Testis (tissue), 3 donors: ENCODE measurements around the gene ARPC2. TPM values are rescaled to one million over a fixed set of nuclear protein-coding genes. Genes with fewer than 3 reads are reported as not detected.

Source experiments
- DNase-seq: peaks from one replicate; pipeline ENCODE4 v3.0.0-alpha.2; 2019
- H3K27ac ChIP-seq, 2 donors: fragments of 200-600 bp; sonication (generic); one replicate each; pipeline ENCODE4 v1.5.1; 2019
- H3K27me3 ChIP-seq: fragments of 200-600 bp; sonication (generic); one replicate; pipeline ENCODE4 v1.5.1; 2019
- H3K36me3 ChIP-seq: fragments of 200-600 bp; sonication (generic); one replicate; pipeline ENCODE4 v1.5.1; 2017; ENCODE audit warnings: low read depth; ENCODE audit errors: missing control alignments
- H3K4me1 ChIP-seq: fragments of 200-600 bp; sonication (generic); one replicate; pipeline ENCODE4 v1.5.1; 2019
- H3K4me3 ChIP-seq, 2 donors: fragments of 200-600 bp; sonication (generic); one replicate each; pipeline ENCODE4 v1.5.1; 2017 to 2019
- H3K9me3 ChIP-seq: fragments of 200-600 bp; sonication (generic); one replicate; pipeline ENCODE4 v1.5.1; 2017
- CTCF ChIP-seq, 3 experiments: fragments of 450-650 bp in 2 of 3; fragments of 200-600 bp in 1 of 3; sonication (generic) in 1 of 3; IDR thresholded peaks; one replicate each; pipeline ENCODE4 v1.5.1; 2016 to 2019; ENCODE audit warnings: antibody characterized with exemption in 3 of 3, mild to moderate bottlenecking in 2 of 3, moderate library complexity in 1 of 3
- POLR2A ChIP-seq: fragments of 450-650 bp; IDR thresholded peaks from one replicate; pipeline ENCODE4 v1.6.1; 2017; ENCODE audit warnings: antibody characterized with exemption, mild to moderate bottlenecking, moderate library complexity
- WGBS, 2 donors: methylation state at CpG; one replicate each; pipeline ENCODE4 v1.1.5; 2018; 5-methylcytosine and 5-hydroxymethylcytosine counted together
- intact Hi-C: fragments of 100-400 bp; cut with DNase I; formaldehyde crosslinking; loops from one replicate; pipeline ENCODE4 v1.15.1; 2023; ENCODE audit warnings: low total_unique reads
- polyA plus RNA-seq: library from polyadenylated mRNA; stranded (reverse); fragments of 350-450 nt; fragmentation: Illumina TruSeq; extraction: RNeasy Lipid Tissue Mini Kit (QIAGEN cat#74804); gene quantifications from one replicate; pipeline ENCODE4 v1.2.3, GENCODE V29; 2014; ENCODE audit warnings: low read depth, low replicate concordance; ENCODE audit not compliant: insufficient read depth
- total RNA-seq, 2 donors: library from RNA; depleted of rRNA; stranded (reverse); fragments of >200 nt; gene quantifications; one replicate each; pipeline ENCODE4 v1.2.3, GENCODE V29; 2016

ARPC2 gene
- total and polyA plus RNA-seq, 3 donors from 2014 or later, result 255 to 338 (median 271) TPM

- no peaks in the 10 kb centered on the region for H3K27me3 ChIP-seq
- no peak for TF ChIP-seq POLR2A
- no peak for TF ChIP-seq CTCF (IDR thresholded peaks at IDR 0.05)
- H3K4me3 ChIP-seq, result no peak overlapping the region
- H3K4me1 ChIP-seq, result peaks cover 31% of the 10 kb centered on the region
- no peaks in the 10 kb centered on the region for H3K36me3 ChIP-seq
- no peak overlapping the region for H3K27ac ChIP-seq
- WGBS, 2 donors, result 58 to 69% methylated on average over 5 of the region's 5 CpGs
- intact Hi-C loops, result loop anchor here (5.0 kb wide), 1 partner anchor 103 kb away; the partner anchor contains the start of gene CTDSP1
- DNase-seq, result no peak
- no peaks in the 10 kb centered on the region for H3K9me3 ChIP-seq
These were observed 76.9 kb downstream of the ARPC2 start for GRCh38 chr2:218293715-218294429.

GRCh38 chr2:218294430-218295022 lies 77.5 kb downstream of the ARPC2 start:
- H3K4me1 ChIP-seq, result peaks cover 31% of the 10 kb centered on the region
- no peak overlapping the region for H3K4me3 ChIP-seq
- no peaks in the 10 kb centered on the region for H3K36me3 ChIP-seq
- DNase-seq, result no peak
- H3K27me3 ChIP-seq, result no peaks in the 10 kb centered on the region
- 88 to 91% methylated on average over 5 of the region's 5 CpGs for WGBS, 2 donors
- no peaks in the 10 kb centered on the region for H3K9me3 ChIP-seq
- H3K27ac ChIP-seq, result no peak overlapping the region
- TF ChIP-seq POLR2A (no peak), CTCF (IDR thresholded peaks at IDR 0.05) (no peak)
- intact Hi-C loops, result loop anchor here (5.0 kb wide), 1 partner anchor 103 kb away; the partner anchor contains the start of gene CTDSP1

GRCh38 chr2:218295029-218295428 lies 78.0 kb downstream of the ARPC2 start:
- DNase-seq, result no peak
- intact Hi-C loops, result no loop called here
- no peaks in the 10 kb centered on the region for H3K36me3 ChIP-seq

GRCh38 chr2:218296200-218296599 lies 79.2 kb downstream of the ARPC2 start:
- DNase-seq, result no peak
- intact Hi-C loops, result no loop called here
- TF ChIP-seq POLR2A, result no peak
- TF ChIP-seq CTCF (IDR thresholded peaks at IDR 0.05), result no peak
- H3K4me1 ChIP-seq, result peaks cover 15% of the 10 kb centered on the region
- H3K36me3 ChIP-seq, result no peaks in the 10 kb centered on the region
- H3K27ac ChIP-seq, result no peak overlapping the region
- H3K27me3 ChIP-seq, result no peaks in the 10 kb centered on the region
- 92 to 95% methylated on average over 1 of the region's 1 CpG for WGBS, 2 donors
- H3K4me3 ChIP-seq, result no peak overlapping the region
- H3K9me3 ChIP-seq, result no peaks in the 10 kb centered on the region

More at GRCh38 chr2:218295029-218295428, 78.0 kb downstream of the ARPC2 start:
- no peak overlapping the region for H3K4me3 ChIP-seq
- no peak for TF ChIP-seq CTCF (IDR thresholded peaks at IDR 0.05)
- no peak for TF ChIP-seq POLR2A
- peaks cover 27% of the 10 kb centered on the region for H3K4me1 ChIP-seq
- no peak overlapping the region for H3K27ac ChIP-seq
- H3K9me3 ChIP-seq, result no peaks in the 10 kb centered on the region
- H3K27me3 ChIP-seq, result no peaks in the 10 kb centered on the region
- 67 to 83% methylated on average over 7 of the region's 7 CpGs for WGBS, 2 donors
